ENCODE data around the gene UBE2N. TPM values are rescaled to one million over a fixed set of nuclear protein-coding genes. Genes with fewer than 3 reads are reported as not detected.

UBE2N gene
- total and polyA plus RNA-seq, 2 of the 8 experiments (the other 6 are each of a cell fraction or from before 2014, with no cell fraction given) = 108 to 225 TPM

DNA sequence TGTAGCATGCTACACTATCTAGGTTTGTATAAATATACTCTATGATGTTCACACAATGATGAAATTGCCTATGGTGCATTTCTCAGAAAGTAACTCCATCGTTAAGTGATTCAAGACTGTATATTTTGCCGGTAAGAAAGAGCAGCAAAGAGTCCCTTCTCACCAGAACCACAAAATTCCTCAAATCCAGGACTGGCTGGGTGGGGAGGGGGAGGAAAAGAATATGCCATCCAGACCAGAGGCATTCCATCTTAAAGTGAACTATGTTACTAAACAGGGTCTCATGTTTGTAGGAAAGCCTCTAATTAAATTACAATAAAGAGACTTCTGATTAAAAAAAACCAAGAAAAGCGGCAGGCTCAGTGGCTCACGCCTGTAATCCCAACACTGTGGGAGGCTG, 11.5 kb downstream of the UBE2N start (continued):
- TF ChIP-seq CHD7 (IDR thresholded peaks at IDR 0.05; ENCODE audit: insufficient replicate concordance, low read length) (no peak), SUZ12 (IDR thresholded peaks at IDR 0.05; ENCODE audit: low read length) (no peak), RNF2 (IDR thresholded peaks at IDR 0.05; ENCODE audit: borderline replicate concordance, low read depth, low read length, missing control alignments, poor library complexity, severe bottlenecking) (no peak), GTF2F1 (IDR thresholded peaks at IDR 0.05; ENCODE audit: borderline replicate concordance, low read depth, low read length) (no peak), NANOG (IDR thresholded peaks at IDR 0.05; ENCODE audit: insufficient read depth, low read depth, low read length, poor library complexity, severe bottlenecking) (no peak), SIX5 (IDR thresholded peaks at IDR 0.05; ENCODE audit: low read depth, low read length) (no peak), POLR2AphosphoS5 (IDR thresholded peaks at IDR 0.05; ENCODE audit: low read depth, low read length) (no peak), E2F6 (IDR thresholded peaks at IDR 0.05) (no peak)
